GM12872 (cell line): ENCODE measurements around the gene CCDC152.

Experiments
- CTCF ChIP-seq: IDR thresholded peaks from 3 replicates; pipeline ENCODE4 v1.5.1; 2011; ENCODE audit warnings: low read depth, mild to moderate bottlenecking, low read length, moderate library complexity; ENCODE audit not compliant: insufficient read depth

Gene CCDC152

GRCh38 chr5:42832060-42832459, 75.4 kb downstream of the CCDC152 start:
- no peak for TF ChIP-seq CTCF

GRCh38 chr5:42836070-42836769, 79.6 kb downstream of the CCDC152 start:
- no peak for TF ChIP-seq CTCF

- no peak for TF ChIP-seq CTCF
Measured at GRCh38 chr5:42837601-42838000, 81.0 kb downstream of the CCDC152 start.

- no peak for TF ChIP-seq CTCF
Measured at GRCh38 chr5:42839196-42839595, 82.6 kb downstream of the CCDC152 start.

GRCh38 chr5:42840269-42840668, 83.7 kb downstream of the CCDC152 start:
- no peak for TF ChIP-seq CTCF

- no peak for TF ChIP-seq CTCF
Measured at GRCh38 chr5:42840842-42841567, 84.4 kb downstream of the CCDC152 start.

- TF ChIP-seq CTCF, result no peak
Measured at GRCh38 chr5:42842921-42843641, 86.5 kb downstream of the CCDC152 start.
